Mucosa of stomach (tissue), 1 donor: Measurements from ENCODE around the gene RBM38.

Experiments used
- H3K27me3 ChIP-seq: one replicate; pipeline ENCODE4 v1.7.0; 2013; ENCODE audit warnings: mild to moderate bottlenecking, low read length; ENCODE audit not compliant: control insufficient read depth, insufficient read depth
- H3K36me3 ChIP-seq: one replicate; pipeline ENCODE4 v1.7.0; 2013; ENCODE audit warnings: low read length; ENCODE audit not compliant: control insufficient read depth, insufficient read depth
- H3K4me1 ChIP-seq: one replicate; pipeline ENCODE4 v1.7.0; 2013; ENCODE audit warnings: mild to moderate bottlenecking, low read length; ENCODE audit not compliant: control insufficient read depth, insufficient read depth
- H3K4me3 ChIP-seq: one replicate; pipeline ENCODE4 v1.7.0; 2013; ENCODE audit warnings: low read length
- H3K9ac ChIP-seq: one replicate; pipeline ENCODE4 v1.7.0; 2013; ENCODE audit warnings: mild to moderate bottlenecking, low read length, moderate library complexity
- H3K9me3 ChIP-seq: one replicate; pipeline ENCODE4 v1.7.0; 2013; ENCODE audit warnings: mild to moderate bottlenecking, low read length, moderate library complexity; ENCODE audit not compliant: control insufficient read depth
- donor health status: Pancreatic carcinoma.

The RBM38 gene

GRCh38 chr20:57396212-57396983 is 5.2 kb downstream of the RBM38 start:
- Histone ChIP-seq H3K9me3 (no peaks in the 10 kb centered on the region), H3K4me1 (peaks cover 59% of the 10 kb centered on the region), H3K36me3 (peaks cover 10% of the 10 kb centered on the region), H3K9ac (no peak overlapping the region), H3K4me3 (no peak overlapping the region), H3K27me3 (no peaks in the 10 kb centered on the region)

DNA sequence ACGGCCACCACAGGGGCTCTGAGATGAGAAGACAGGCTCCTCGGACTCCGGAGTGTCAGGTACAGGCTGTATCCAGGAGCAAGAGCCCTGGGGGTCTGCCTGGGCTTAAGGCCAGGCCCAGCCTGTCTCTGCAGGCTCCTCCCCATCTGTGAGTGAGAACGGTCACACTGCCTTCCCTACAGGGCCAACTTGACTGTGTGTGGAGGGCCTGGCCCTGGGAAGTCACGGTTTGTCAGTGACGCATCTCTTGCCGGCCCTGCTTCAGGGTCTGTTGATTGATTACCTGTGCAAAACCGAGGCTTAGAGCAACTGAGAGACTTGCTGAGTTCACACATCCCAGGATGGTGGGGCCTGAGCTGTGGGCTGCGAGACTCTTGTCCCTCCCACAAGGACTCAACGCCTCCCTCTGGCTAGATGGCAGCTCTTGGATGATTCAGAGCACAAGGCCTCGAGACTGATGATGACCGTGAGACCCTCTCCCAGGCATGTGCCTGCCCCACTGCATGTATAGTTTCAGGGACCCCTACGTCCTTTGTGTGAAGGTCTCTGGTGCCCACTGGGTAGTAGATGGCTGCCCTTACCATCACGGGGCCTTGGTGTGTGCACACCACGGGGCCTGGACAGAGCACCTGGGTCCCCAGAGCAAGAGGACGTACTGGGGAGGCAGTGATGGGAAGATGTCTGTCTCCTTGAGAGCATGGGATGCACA is 5.9 kb downstream of the RBM38 start:
- H3K4me3 ChIP-seq, result no peak overlapping the region
- H3K4me1 ChIP-seq, result peaks cover 58% of the 10 kb centered on the region
- H3K36me3 ChIP-seq, result peaks cover 10% of the 10 kb centered on the region
- H3K9me3 ChIP-seq, result no peaks in the 10 kb centered on the region
- H3K9ac ChIP-seq, result no peak overlapping the region
- no peaks in the 10 kb centered on the region for H3K27me3 ChIP-seq

GRCh38 chr20:57397693-57398108 is 6.5 kb downstream of the RBM38 start:
- no peaks in the 10 kb centered on the region for H3K27me3 ChIP-seq
- H3K36me3 ChIP-seq, result peaks cover 10% of the 10 kb centered on the region
- no peak overlapping the region for H3K4me3 ChIP-seq
- H3K9ac ChIP-seq, result peak overlapping the region; percentile 17
- no peaks in the 10 kb centered on the region for H3K9me3 ChIP-seq
- peaks cover 53% of the 10 kb centered on the region for H3K4me1 ChIP-seq

- Histone ChIP-seq H3K9me3 (no peaks in the 10 kb centered on the region), H3K27me3 (no peaks in the 10 kb centered on the region), H3K9ac (peak overlapping the region; percentile 54), H3K4me3 (no peak overlapping the region), H3K4me1 (peaks cover 46% of the 10 kb centered on the region), H3K36me3 (peaks cover 10% of the 10 kb centered on the region)
Observed at GRCh38 chr20:57398231-57398821, 7.1 kb downstream of the RBM38 start.

GRCh38 chr20:57398901-57399535 is 7.8 kb downstream of the RBM38 start:
- Histone ChIP-seq H3K9me3 (no peaks in the 10 kb centered on the region), H3K4me1 (peaks cover 40% of the 10 kb centered on the region), H3K27me3 (no peaks in the 10 kb centered on the region), H3K9ac (peak overlapping the region; percentile 54), H3K4me3 (no peak overlapping the region), H3K36me3 (peaks cover 10% of the 10 kb centered on the region)

DNA sequence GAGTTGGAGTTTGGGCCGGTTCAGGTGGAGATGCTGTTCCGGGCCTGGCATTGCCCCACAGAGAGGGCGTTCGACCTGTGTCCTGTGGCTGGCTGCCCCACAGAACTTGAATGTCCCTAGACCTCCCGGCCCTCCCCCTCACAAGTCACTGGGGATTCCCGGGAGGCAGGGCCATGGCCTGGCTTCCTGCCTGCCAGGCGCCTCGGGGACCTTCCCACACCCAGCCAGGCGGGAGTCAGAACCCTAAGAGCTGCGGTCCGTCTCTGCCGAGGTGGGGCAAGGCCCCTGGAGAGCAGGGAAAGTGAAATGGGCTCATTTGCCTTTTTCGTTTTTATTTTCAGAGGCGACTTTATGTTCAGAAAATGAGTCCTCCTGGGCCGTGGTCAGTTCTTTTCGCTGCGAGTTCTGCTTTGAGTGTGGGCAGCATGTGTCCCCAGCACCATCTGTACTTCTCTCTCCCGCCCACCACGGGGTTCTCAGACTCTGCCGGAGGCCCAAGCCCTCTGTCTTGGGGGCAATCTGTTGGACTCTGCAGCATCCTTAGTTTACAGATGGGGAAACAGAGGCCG is 8.5 kb downstream of the RBM38 start:
- Histone ChIP-seq H3K4me1 (peaks cover 33% of the 10 kb centered on the region), H3K9ac (no peak overlapping the region), H3K36me3 (peaks cover 10% of the 10 kb centered on the region), H3K4me3 (no peak overlapping the region), H3K9me3 (no peaks in the 10 kb centered on the region), H3K27me3 (no peaks in the 10 kb centered on the region)

GRCh38 chr20:57400231-57400701 is 9.1 kb downstream of the RBM38 start:
- no peaks in the 10 kb centered on the region for H3K27me3 ChIP-seq
- peaks cover 27% of the 10 kb centered on the region for H3K4me1 ChIP-seq
- no peak overlapping the region for H3K4me3 ChIP-seq
- H3K36me3 ChIP-seq, result peaks cover 10% of the 10 kb centered on the region
- no peak overlapping the region for H3K9ac ChIP-seq
- H3K9me3 ChIP-seq, result no peaks in the 10 kb centered on the region

- H3K9ac ChIP-seq, result no peak overlapping the region
- no peak overlapping the region for H3K4me3 ChIP-seq
- H3K9me3 ChIP-seq, result no peaks in the 10 kb centered on the region
- peaks cover 10% of the 10 kb centered on the region for H3K36me3 ChIP-seq
- H3K27me3 ChIP-seq, result no peaks in the 10 kb centered on the region
- H3K4me1 ChIP-seq, result peaks cover 23% of the 10 kb centered on the region
Observed at GRCh38 chr20:57400821-57401564, 9.8 kb downstream of the RBM38 start.

- Histone ChIP-seq H3K4me1 (peaks cover 23% of the 10 kb centered on the region), H3K36me3 (peaks cover 9% of the 10 kb centered on the region), H3K27me3 (no peaks in the 10 kb centered on the region), H3K9me3 (no peaks in the 10 kb centered on the region), H3K4me3 (no peak overlapping the region), H3K9ac (no peak overlapping the region)
Observed at GRCh38 chr20:57401565-57401918, 10.3 kb downstream of the RBM38 start.

DNA sequence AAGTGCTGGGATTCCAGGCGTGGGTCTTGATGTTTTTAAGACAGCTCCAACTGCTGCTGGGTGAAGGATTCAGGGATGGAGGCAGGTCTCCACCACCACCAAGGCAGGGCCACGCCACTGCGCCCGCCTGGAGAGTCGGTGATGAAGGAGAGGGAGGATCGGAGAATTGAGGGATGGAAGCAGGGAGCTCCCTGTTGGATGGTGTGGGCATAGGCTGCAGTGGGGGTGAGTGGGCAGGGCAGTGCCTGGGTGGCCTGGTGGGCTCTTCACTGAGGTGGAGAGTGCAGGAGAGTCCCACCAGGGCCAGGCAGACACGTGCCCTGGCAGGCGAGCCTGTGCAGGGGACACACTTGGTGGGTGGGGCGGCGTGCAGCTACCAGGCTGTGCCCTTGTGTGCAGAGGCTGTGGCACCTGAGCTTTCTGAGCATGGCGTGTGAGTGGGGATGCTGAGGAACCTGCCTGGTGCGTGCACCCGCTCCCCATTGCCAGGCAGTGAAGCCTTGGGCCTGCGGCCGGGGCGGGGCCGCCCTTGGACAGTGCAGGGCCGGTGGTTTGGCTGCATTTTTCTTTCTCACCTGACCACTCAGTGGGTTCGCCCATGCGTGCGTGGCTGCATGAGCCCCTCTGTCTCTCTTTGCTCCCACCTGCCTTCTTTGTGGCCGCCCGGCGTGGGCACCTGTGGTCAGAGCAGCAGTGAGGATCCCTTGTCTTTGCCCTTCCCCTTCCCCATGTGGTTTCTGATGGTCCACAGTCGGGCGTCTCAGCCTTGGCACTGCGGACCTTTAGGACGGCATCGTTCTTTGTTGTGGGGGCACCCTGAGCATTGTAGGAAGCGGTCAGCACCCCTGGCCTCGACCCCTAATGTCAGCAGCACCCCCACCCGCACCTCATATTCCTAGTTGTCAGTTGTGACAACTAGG is 11.3 kb downstream of the RBM38 start:
- Histone ChIP-seq H3K9me3 (no peaks in the 10 kb centered on the region), H3K27me3 (no peaks in the 10 kb centered on the region), H3K36me3 (peaks cover under 1% of the 10 kb centered on the region), H3K4me3 (no peak overlapping the region), H3K9ac (no peak overlapping the region), H3K4me1 (peaks cover 23% of the 10 kb centered on the region)
